ENCODE results near the gene KIF5A. TPM values are rescaled to one million over a fixed set of nuclear protein-coding genes. Genes with fewer than 3 reads are reported as not detected.

KIF5A gene
- total RNA-seq, 6 experiments from 2014 or later, result 0.02 TPM; not detected in 5

DNA sequence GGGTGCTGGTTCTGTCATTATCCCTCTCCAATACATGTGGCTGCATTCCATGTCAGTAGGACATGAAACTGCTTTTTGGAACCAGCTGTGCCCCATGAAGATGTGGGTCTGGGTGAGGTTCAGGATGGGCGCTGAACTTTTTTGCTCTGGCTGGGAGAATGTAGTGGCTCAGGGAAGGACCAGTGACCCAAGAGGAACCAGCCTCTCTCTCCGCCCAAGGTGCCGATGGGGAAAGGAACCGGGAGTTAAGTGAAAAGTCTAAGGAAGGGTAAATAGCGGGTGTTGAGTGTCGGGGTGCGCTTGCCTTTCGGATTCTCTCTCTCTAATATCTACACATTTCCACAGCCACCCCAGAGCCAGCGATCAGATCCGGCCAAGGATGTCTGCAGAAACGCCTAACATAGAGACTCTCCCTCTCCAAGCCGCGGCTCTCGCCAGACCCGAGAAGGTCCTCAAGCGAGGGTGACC, 69.2 kb downstream of the KIF5A start:
- Histone ChIP-seq H3K9me3 (no peaks in the 10 kb centered on the region), H3K27ac (no peak overlapping the region), H3K4me3 (no peak overlapping the region), H3K4me1 (peaks cover 0 to 13% (median 6%) of the 10 kb centered on the region in 4 donors), H3K36me3 (no peaks in the 10 kb centered on the region), H3K27me3 (peaks cover 0 to 33% of the 10 kb centered on the region in 2 donors)
- ATAC-seq, result no peak
- DNase-seq, result no peak
- WGBS (ENCODE audit: insufficient coverage, low coverage, low lambda C conversion rate, missing lambda C conversion rate), result 62% methylated on average over 5 of the region's 16 CpGs
- TF ChIP-seq, protein P1, sequence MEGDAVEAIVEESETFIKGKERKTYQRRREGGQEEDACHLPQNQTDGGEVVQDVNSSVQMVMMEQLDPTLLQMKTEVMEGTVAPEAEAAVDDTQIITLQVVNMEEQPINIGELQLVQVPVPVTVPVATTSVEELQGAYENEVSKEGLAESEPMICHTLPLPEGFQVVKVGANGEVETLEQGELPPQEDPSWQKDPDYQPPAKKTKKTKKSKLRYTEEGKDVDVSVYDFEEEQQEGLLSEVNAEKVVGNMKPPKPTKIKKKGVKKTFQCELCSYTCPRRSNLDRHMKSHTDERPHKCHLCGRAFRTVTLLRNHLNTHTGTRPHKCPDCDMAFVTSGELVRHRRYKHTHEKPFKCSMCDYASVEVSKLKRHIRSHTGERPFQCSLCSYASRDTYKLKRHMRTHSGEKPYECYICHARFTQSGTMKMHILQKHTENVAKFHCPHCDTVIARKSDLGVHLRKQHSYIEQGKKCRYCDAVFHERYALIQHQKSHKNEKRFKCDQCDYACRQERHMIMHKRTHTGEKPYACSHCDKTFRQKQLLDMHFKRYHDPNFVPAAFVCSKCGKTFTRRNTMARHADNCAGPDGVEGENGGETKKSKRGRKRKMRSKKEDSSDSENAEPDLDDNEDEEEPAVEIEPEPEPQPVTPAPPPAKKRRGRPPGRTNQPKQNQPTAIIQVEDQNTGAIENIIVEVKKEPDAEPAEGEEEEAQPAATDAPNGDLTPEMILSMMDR (IDR thresholded peaks at IDR 0.05), result no peak
- TF ChIP-seq POLR2A (IDR thresholded peaks at IDR 0.05), result no peak
- intact Hi-C loops (cut with DNase I), result no loop called here

DNA sequence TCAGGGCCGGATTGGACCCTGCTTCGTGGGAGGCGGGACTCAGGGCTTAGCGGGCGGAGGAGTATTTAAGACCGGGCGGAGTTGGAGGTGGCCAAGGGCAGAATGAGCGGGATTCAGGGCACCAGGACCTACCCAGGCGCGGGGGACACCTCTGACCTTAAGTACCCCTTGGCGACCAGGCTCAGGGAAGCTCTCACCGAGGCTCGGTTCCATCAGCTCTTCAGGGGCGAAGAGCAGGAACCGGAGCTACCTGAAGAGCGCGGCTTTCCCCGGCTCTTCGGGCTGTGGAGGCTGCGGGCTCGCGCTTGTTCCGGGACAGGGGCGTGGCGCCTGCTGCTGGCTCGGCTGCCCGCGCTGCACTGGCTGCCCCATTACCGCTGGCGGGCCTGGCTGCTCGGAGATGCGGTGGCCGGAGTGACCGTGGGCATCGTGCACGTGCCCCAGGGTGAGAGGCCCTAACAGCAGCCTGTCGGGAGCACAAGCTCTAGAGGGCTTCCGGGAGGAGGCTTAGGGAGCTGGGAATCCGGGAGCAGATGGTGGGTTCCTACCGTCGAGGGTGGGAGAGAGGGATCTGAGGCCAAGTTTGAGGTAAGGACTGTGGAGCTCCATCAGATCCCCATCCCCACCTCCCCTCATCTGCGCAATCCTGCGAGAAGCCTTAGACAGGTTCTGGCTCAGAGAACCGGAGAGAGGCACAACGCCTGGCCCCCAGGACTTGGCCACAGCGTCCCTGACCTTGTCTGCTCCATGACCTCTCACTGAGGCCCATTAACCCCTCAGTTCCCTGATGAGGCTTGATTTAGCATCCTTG, 69.8 kb downstream of the KIF5A start:
- H3K4me1 ChIP-seq, result peaks cover 0 to 13% (median 6%) of the 10 kb centered on the region in 4 donors
- no peaks in the 10 kb centered on the region for H3K36me3 ChIP-seq
- H3K9me3 ChIP-seq, result no peaks in the 10 kb centered on the region
- DNase-seq, result peak in 1 of 3 donors; percentile 40
- H3K27ac ChIP-seq, result no peak overlapping the region
- H3K4me3 ChIP-seq, result no peak overlapping the region
- WGBS (ENCODE audit: insufficient coverage, low coverage, low lambda C conversion rate, missing lambda C conversion rate), result 18% methylated on average over 13 of the region's 46 CpGs
- peak; percentile 37 to 59 (median 42) for ATAC-seq
- TF ChIP-seq, protein P1 (IDR thresholded peaks at IDR 0.05), result no peak
- TF ChIP-seq POLR2A (IDR thresholded peaks at IDR 0.05), result no peak
- intact Hi-C loops (cut with DNase I), result loop anchor here (5.0 kb wide), 1 partner anchor 37 kb away; no protein-coding TSS in a partner anchor
- H3K27me3 ChIP-seq, result peaks cover 0 to 33% of the 10 kb centered on the region in 2 donors

DNA sequence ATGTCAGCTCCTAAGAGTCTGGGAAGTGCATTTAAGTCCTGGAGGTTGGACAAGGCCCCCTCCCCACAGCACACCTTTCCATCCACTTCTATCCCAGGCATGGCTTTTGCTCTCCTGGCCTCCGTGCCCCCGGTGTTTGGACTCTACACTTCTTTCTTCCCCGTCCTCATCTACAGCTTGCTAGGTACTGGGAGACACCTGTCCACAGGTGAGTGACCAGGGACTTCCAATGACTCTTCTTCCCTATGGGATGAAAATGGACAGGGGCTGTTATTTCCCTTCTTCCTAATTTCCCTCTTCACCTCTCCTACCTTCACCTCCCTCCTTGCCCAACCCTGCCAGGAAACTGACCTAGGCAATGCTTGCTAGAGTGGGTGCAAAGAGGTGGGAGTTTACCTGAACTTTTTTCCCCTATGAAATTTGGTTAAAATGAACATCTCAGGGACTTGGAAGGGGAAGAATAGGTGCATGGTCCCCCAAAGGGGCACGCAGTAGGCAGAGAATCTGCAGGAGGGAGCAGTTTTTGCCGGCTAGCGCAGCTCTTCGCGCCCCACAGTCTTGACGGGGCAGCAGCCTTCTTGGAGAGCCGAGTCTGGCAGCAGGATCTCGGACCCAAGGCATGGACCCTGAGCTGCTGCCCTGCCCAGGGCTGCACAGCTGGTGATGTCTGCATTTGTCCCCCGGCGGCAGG, 70.5 kb downstream of the KIF5A start:
- Histone ChIP-seq H3K4me3 (no peak overlapping the region), H3K27me3 (peaks cover 0 to 33% of the 10 kb centered on the region in 2 donors), H3K27ac (no peak overlapping the region), H3K9me3 (no peaks in the 10 kb centered on the region), H3K36me3 (no peaks in the 10 kb centered on the region), H3K4me1 (peaks cover 0 to 13% (median 6%) of the 10 kb centered on the region in 4 donors)
- WGBS (ENCODE audit: insufficient coverage, low coverage, low lambda C conversion rate, missing lambda C conversion rate), result 46% methylated on average over 8 of the region's 13 CpGs
- ATAC-seq, result no peak
- TF ChIP-seq, protein P1 (IDR thresholded peaks at IDR 0.05), result no peak
- TF ChIP-seq POLR2A (IDR thresholded peaks at IDR 0.05), result no peak
- DNase-seq, result no peak
- intact Hi-C loops (cut with DNase I), result loop anchor here (5.0 kb wide), 1 partner anchor 38 kb away; no protein-coding TSS in a partner anchor

DNA sequence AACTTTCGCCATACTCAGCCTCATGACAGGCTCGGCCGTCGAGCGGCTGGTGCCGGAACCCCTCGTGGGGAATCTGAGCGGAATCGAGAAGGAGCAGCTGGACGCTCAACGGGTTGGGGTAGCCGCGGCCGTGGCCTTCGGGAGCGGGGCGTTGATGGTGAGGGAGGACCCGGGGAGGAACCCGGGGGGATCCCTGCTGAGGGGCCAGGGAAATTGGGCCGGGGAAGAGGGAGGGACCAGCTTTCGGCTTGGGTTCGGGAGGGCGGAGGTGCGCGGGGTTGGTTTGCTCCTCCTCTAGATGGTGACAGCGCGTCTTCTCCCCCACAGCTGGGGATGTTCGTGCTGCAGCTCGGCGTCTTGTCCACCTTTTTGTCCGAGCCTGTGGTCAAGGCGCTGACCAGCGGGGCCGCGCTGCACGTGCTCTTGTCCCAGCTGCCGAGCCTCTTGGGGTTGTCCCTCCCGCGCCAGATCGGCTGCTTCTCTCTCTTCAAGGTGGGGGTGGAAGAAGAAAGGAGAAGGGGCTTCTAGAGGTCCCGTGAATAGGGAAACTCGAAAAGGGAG, 71.2 kb downstream of the KIF5A start:
- H3K4me3 ChIP-seq, result peak overlapping the region in 1 of 3 donors; percentile 33
- intact Hi-C loops (cut with DNase I), result loop anchor here (5.0 kb wide), 1 partner anchor 39 kb away; no protein-coding TSS in a partner anchor
- WGBS (ENCODE audit: insufficient coverage, low coverage, low lambda C conversion rate, missing lambda C conversion rate), result under 1% methylated on average over 16 of the region's 42 CpGs
- H3K9me3 ChIP-seq, result no peaks in the 10 kb centered on the region
- ATAC-seq (peak; percentile 5 to 22 (median 15)), DNase-seq (no peak)
- TF ChIP-seq, protein P1 (IDR thresholded peaks at IDR 0.05), result no peak
- TF ChIP-seq POLR2A (IDR thresholded peaks at IDR 0.05), result no peak
- H3K27ac ChIP-seq, result no peak overlapping the region
- H3K4me1 ChIP-seq, result peaks cover 0 to 13% (median 6%) of the 10 kb centered on the region in 4 donors
- peaks cover 0 to 34% of the 10 kb centered on the region in 2 donors for H3K27me3 ChIP-seq
- no peaks in the 10 kb centered on the region for H3K36me3 ChIP-seq

All from right lobe of liver (tissue), 6 donors.